Muscle layer of duodenum (tissue), 2 donors: ENCODE measurements around the gene GNG12.

Experiments
- H3K27ac ChIP-seq: one replicate; pipeline ENCODE4 v1.7.0; 2013; ENCODE audit warnings: mild to moderate bottlenecking, low read length
- H3K27me3 ChIP-seq: one replicate; pipeline ENCODE4 v1.7.0; 2013; ENCODE audit warnings: low read depth, mild to moderate bottlenecking, control low read depth, low read length
- H3K36me3 ChIP-seq, 2 donors: one replicate each; pipeline ENCODE4 v1.7.0; 2013; ENCODE audit warnings: low read length in 2 of 2, control low read depth in 1 of 2, mild to moderate bottlenecking in 1 of 2; ENCODE audit not compliant: insufficient read depth in 2 of 2, control insufficient read depth in 1 of 2
- H3K4me1 ChIP-seq, 2 donors: one replicate each; pipeline ENCODE4 v1.7.0; 2013; ENCODE audit warnings: low read length in 2 of 2, mild to moderate bottlenecking in 2 of 2, control low read depth in 1 of 2, moderate library complexity in 1 of 2; ENCODE audit not compliant: insufficient read depth in 2 of 2, control insufficient read depth in 1 of 2
- H3K4me3 ChIP-seq, 2 donors: one replicate each; pipeline ENCODE4 v1.7.0; 2013; ENCODE audit warnings: low read length in 2 of 2, low read depth in 1 of 2, mild to moderate bottlenecking in 1 of 2
- H3K9me3 ChIP-seq, 2 donors: one replicate each; pipeline ENCODE4 v1.7.0; 2013; ENCODE audit warnings: low read length in 2 of 2, control low read depth in 1 of 2, mild to moderate bottlenecking in 1 of 2; ENCODE audit not compliant: control insufficient read depth in 1 of 2
- donor health status: healthy.

The GNG12 gene

DNA sequence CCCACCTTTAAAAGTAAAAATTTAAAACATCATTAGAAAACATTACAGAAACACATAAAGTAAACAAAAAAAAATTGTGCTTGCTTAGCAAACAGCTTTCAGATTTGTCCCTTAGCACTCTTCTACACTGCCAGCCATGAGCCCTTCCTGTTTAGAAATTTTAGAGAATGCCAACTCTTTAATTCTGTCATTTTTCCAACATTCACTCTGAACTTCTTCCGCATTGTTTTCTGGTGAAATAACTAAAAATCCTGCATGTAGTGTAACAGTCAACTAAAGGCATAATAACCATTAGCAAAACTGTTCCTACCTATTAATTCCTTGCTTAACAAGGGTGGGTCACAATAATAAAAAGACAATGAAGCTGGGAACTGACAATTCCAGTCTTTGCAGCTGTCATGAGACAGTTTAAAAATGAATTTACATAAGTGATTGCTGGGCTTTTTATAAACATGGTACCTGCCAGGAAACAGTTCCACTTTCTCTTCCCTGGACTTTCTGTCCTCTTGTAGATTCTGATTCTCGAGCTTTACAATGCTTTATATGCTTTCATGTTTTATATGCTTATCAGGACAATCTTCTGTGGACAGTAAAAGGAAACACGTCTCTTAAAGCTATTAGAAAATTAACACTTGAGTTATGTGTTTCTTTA lies 19.0 kb downstream of the GNG12 start:
- peak overlapping the region; percentile 78 for H3K27ac ChIP-seq
- H3K36me3 ChIP-seq = no peaks in the 10 kb centered on the region
- no peak overlapping the region for H3K4me3 ChIP-seq
- no peaks in the 10 kb centered on the region for H3K27me3 ChIP-seq
- H3K9me3 ChIP-seq = no peaks in the 10 kb centered on the region
- H3K4me1 ChIP-seq = peaks cover 15 to 27% of the 10 kb centered on the region in 2 donors

- Histone ChIP-seq H3K4me3 (no peak overlapping the region), H3K27ac (no peak overlapping the region), H3K4me1 (peaks cover 15 to 21% of the 10 kb centered on the region in 2 donors)
These were observed 21.0 kb downstream of the GNG12 start for GRCh38 chr1:67812226-67812625.

GRCh38 chr1:67811781-67812180 lies 21.5 kb downstream of the GNG12 start:
- Histone ChIP-seq H3K4me3 (no peak overlapping the region), H3K36me3 (no peaks in the 10 kb centered on the region), H3K9me3 (no peaks in the 10 kb centered on the region), H3K27me3 (no peaks in the 10 kb centered on the region), H3K4me1 (peaks cover 15 to 20% of the 10 kb centered on the region in 2 donors), H3K27ac (no peak overlapping the region)

More at GRCh38 chr1:67812226-67812625, 21.0 kb downstream of the GNG12 start:
- H3K27me3 ChIP-seq = no peaks in the 10 kb centered on the region
- no peaks in the 10 kb centered on the region for H3K36me3 ChIP-seq
- H3K9me3 ChIP-seq = no peaks in the 10 kb centered on the region

DNA sequence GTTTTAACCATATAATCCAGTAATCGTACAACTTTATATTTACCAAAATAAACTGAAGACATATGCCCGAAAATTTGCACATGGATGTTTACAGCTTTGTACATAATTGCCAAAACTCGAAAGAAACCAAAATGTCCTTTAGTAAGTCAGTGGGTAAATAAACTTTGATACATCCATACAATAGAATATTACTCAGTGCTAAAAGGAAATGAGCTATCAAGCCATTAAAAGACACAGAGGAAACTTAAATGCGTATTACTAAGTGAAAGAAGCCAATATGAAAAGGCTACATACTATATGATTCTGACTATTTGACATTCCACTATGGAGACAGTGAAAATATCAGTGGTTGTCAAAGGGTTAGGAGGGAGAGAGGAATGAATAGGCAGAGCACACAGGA lies 23.4 kb downstream of the GNG12 start:
- Histone ChIP-seq H3K4me3 (no peak overlapping the region), H3K36me3 (no peaks in the 10 kb centered on the region), H3K4me1 (peaks cover 11 to 15% of the 10 kb centered on the region in 2 donors), H3K9me3 (no peaks in the 10 kb centered on the region), H3K27ac (no peak overlapping the region), H3K27me3 (no peaks in the 10 kb centered on the region)

DNA sequence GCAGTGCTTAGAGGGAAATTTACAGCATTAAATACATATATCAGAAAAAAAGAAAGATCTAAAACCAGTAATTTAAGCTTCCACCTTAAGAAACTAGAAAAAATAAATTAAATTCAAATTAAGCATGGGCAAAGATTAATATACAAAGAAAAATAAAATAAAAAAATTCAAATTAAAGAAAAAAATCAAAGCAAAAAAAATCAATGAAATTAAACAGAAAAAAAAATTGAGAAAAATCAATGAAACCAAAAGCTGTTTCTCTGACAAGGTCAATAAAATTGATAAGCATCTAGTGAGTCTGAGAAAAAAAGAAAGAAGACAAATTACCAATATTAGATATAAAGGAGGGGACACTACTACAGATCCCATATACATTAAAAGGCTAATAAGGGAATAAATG lies 26.0 kb downstream of the GNG12 start:
- Histone ChIP-seq H3K36me3 (no peaks in the 10 kb centered on the region), H3K4me3 (no peak overlapping the region), H3K9me3 (no peaks in the 10 kb centered on the region), H3K27me3 (no peaks in the 10 kb centered on the region), H3K4me1 (peaks cover 6 to 14% of the 10 kb centered on the region in 2 donors), H3K27ac (no peak overlapping the region)

GRCh38 chr1:67804710-67805109 lies 28.6 kb downstream of the GNG12 start:
- Histone ChIP-seq H3K27ac (no peak overlapping the region), H3K9me3 (no peaks in the 10 kb centered on the region), H3K4me3 (no peak overlapping the region), H3K4me1 (peaks cover 0 to 14% of the 10 kb centered on the region in 2 donors), H3K27me3 (no peaks in the 10 kb centered on the region), H3K36me3 (peaks cover 0 to 3% of the 10 kb centered on the region in 2 donors)

DNA sequence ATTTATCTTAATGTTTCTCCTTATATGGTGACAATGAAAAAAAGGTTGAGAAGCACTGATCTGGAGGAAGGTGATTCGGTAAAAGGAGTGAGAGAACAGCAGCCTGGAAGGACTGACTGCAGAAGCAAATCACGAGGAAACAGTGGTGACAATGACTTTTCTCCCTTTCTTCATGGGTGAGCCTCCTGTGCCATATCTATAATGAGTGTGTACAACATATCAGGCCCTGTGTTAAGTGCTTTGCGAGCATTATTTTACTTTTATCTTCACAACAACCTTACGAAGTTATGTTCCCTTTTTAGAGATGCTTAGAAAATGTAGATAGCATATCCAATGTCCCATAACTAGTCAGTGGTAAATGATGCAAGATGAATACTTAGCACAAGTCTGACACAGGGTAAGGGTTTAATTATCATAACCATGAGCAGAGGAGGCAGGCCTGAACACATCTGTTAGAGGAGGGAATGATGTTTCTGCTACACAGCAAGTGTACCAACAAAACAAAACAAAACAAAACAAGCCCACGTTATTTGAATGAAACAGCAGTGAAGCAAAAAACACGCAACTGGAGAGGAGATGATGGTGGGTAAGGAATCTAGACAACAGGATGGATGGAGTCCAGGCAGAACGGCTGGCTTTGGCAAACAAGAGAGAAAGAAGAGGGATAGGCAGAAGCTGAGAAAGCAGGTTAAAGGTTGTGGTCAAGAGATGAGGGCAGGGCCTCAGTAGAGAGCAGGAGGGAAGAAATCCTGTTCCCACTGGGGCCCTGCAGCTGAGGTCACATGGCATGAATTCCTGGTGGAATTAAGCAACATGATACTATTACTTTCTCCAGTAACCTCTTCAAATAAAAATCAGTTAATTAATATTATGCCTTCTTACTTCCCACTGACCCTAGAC lies 29.6 kb downstream of the GNG12 start:
- no peaks in the 10 kb centered on the region for H3K9me3 ChIP-seq
- H3K27ac ChIP-seq = no peak overlapping the region
- H3K4me1 ChIP-seq = peaks cover 0 to 14% of the 10 kb centered on the region in 2 donors
- no peak overlapping the region for H3K4me3 ChIP-seq
- H3K27me3 ChIP-seq = no peaks in the 10 kb centered on the region
- H3K36me3 ChIP-seq = peaks cover 0 to 3% of the 10 kb centered on the region in 2 donors

DNA sequence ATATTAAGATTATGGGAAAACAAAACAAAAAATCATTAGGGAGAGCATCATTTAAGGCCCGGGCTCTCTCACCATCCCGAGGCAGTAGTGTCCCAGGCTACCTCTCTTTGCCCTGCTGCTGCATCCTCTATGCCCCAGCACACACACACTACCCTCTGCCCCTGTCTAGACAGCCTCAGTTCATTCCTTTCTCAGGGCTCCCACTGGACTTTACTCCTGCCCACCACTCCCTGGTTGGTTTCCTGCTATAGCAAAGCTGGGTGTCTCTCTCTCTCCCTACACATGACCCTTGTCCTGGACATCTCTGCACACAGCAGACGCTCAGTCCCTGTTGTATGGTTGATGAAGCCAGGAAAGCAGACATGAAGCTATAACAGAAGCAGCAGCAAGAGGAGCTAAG lies 30.7 kb downstream of the GNG12 start:
- Histone ChIP-seq H3K27me3 (no peaks in the 10 kb centered on the region), H3K4me1 (peaks cover 0 to 14% of the 10 kb centered on the region in 2 donors), H3K36me3 (peaks cover 0 to 3% of the 10 kb centered on the region in 2 donors), H3K4me3 (no peak overlapping the region), H3K9me3 (no peaks in the 10 kb centered on the region), H3K27ac (no peak overlapping the region)

DNA sequence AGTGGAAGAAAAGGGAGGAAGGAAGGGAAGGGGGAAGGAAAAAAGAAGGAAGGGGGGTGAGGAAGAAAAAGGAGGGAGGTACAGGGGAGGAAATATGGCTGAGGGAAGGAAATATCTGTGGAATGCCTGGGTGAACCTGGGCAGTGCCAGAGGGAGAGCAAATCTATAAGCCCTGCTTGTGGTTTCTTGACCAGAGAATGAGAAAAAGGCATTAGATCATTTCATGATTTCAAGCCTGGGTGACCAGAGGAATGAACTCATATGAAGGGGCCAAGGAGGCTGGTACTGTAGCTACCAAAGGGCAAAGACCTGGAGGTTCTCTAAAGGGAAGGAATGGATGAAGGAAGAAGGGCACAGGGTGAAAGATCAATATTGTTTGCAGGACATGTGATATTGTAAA lies 31.4 kb downstream of the GNG12 start:
- no peak overlapping the region for H3K4me3 ChIP-seq
- H3K27me3 ChIP-seq = no peaks in the 10 kb centered on the region
- no peak overlapping the region for H3K27ac ChIP-seq
- peaks cover 0 to 3% of the 10 kb centered on the region in 2 donors for H3K36me3 ChIP-seq
- H3K4me1 ChIP-seq = peaks cover 0 to 14% of the 10 kb centered on the region in 2 donors
- no peaks in the 10 kb centered on the region for H3K9me3 ChIP-seq

DNA sequence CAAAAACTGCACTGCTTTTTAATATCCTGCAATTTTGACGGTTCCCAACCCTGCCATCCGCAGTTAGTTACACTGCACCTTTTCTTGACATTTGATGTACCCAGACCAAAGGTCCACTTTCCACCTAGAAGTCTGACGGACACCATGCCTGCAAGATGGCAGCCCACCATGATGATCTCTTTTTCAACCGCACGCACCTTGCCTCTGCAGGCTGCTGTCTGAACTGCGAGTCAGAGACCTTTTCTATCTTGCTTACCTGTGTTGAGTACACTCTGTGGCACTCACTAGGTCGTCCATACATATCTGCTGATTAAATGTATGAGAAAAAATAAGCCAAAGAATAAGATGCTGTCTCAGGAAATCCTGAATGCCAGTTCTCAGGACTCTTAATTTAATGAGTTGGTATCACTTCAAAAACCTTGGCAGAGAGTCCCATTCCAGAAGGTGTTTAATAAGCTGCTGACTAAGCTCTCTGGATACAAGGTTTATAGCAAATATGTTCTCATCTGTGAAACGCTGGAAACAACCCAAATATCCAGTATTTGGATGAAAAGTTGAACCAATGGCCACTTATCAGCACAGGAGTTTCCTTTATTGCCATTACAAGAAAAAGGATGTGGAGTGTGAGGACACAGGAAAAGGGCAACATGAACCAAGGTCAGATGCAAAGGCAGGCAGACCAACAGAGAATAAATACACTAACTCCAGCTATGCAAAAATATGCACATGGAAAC lies 37.9 kb downstream of the GNG12 start:
- H3K4me3 ChIP-seq = no peak overlapping the region
- H3K27me3 ChIP-seq = no peaks in the 10 kb centered on the region
- no peaks in the 10 kb centered on the region for H3K9me3 ChIP-seq
- H3K36me3 ChIP-seq = no peaks in the 10 kb centered on the region
- H3K4me1 ChIP-seq = peaks cover 23 to 31% of the 10 kb centered on the region in 2 donors
- no peak overlapping the region for H3K27ac ChIP-seq

- no peaks in the 10 kb centered on the region for H3K9me3 ChIP-seq
- H3K4me3 ChIP-seq = no peak overlapping the region
- no peaks in the 10 kb centered on the region for H3K27me3 ChIP-seq
- no peaks in the 10 kb centered on the region for H3K36me3 ChIP-seq
- peak overlapping the region; percentile 37 for H3K27ac ChIP-seq
- peaks cover 23 to 31% of the 10 kb centered on the region in 2 donors for H3K4me1 ChIP-seq
These were observed 39.7 kb downstream of the GNG12 start for GRCh38 chr1:67793562-67793961.
